Hypothalamus (tissue), 51 donors: ENCODE results near the gene NFATC1.

Experiments
- DNase-seq, 51 donors: peaks; one replicate each; lab custom pipeline; 2025; lab: John Stamatoyannopoulos, UW

NFATC1 gene

GRCh38 chr18:79395761-79396404 lies at the start of gene NFATC1:
NFATC1 (plus strand) TSS chr18:79395930; CDS start chr18:79396225, 295 bp downstream.
- DNase-seq, result peak in 24 of 51 donors; percentile 22 to 73 (median 44)

GRCh38 chr18:79345981-79346380 lies 49.7 kb upstream of the NFATC1 start:
- DNase-seq, result no peak

GRCh38 chr18:79348066-79348465 lies 47.7 kb upstream of the NFATC1 start:
- no peak for DNase-seq

GRCh38 chr18:79352432-79352831 lies 43.3 kb upstream of the NFATC1 start:
- DNase-seq, result no peak

GRCh38 chr18:79353267-79353666 lies 42.5 kb upstream of the NFATC1 start:
- peak in 27 of 51 donors; percentile 10 to 78 (median 38) for DNase-seq

GRCh38 chr18:79354350-79354749 lies 41.4 kb upstream of the NFATC1 start:
- DNase-seq, result no peak

GRCh38 chr18:79355433-79356335 lies 40.0 kb upstream of the NFATC1 start:
- DNase-seq, result no peak

- no peak for DNase-seq
Observed at GRCh38 chr18:79356435-79356834, 39.3 kb upstream of the NFATC1 start.

GRCh38 chr18:79360933-79361332 lies 34.8 kb upstream of the NFATC1 start:
- no peak for DNase-seq

GRCh38 chr18:79361766-79362522 lies 33.8 kb upstream of the NFATC1 start:
- DNase-seq, result no peak

- no peak for DNase-seq
Observed at GRCh38 chr18:79365701-79366100, 30.0 kb upstream of the NFATC1 start.

GRCh38 chr18:79366177-79367094 lies 29.3 kb upstream of the NFATC1 start:
- DNase-seq, result peak in 3 of 51 donors; percentile 22 to 27 (median 24)

GRCh38 chr18:79367480-79367879 lies 28.2 kb upstream of the NFATC1 start:
- no peak for DNase-seq

GRCh38 chr18:79367989-79368388 lies 27.7 kb upstream of the NFATC1 start:
- DNase-seq, result no peak

- no peak for DNase-seq
Observed at GRCh38 chr18:79368681-79369080, 27.0 kb upstream of the NFATC1 start.

GRCh38 chr18:79371561-79372121 lies 24.1 kb upstream of the NFATC1 start:
- no peak for DNase-seq

GRCh38 chr18:79372461-79372860 lies 23.3 kb upstream of the NFATC1 start:
- no peak for DNase-seq

- peak in 1 of 51 donors; percentile 25 for DNase-seq
Observed at GRCh38 chr18:79372991-79373390, 22.7 kb upstream of the NFATC1 start.

- no peak for DNase-seq
Observed at GRCh38 chr18:79373736-79374135, 22.0 kb upstream of the NFATC1 start.
